HG02623 (cell line): ENCODE measurements around the gene TRIM24.
"Not testable (repeated sequence)": the region's sequence is repeated elsewhere in the genome, so short reads cannot be mapped to it uniquely, and the experiment has no call there.

Source experiments
- ATAC-seq: cut with Tn5 transposase; IDR thresholded peaks from one replicate; pipeline ENCODE4 v1.9.1; 2021; ENCODE audit warnings: moderate library complexity; ENCODE audit not compliant: unreplicated experiment

The TRIM24 gene

DNA sequence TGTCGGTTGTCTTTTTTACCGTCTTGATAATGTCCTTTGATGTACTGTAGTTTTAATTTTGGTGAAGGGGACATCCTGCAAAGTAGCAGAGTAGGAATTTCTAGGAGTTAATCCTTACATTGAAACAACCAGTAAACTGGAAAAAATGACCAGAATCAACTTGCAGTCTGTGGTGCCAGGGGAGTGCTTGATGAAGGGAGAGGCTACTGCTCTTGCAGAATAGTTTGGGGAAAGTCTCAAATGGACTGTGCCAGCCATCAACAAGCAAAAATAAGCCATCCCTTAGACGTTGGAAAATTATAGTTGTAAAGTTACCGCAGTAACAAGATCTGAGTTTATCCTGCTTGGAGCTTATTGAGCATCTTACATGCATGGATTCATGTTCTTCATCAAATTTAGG is 32.4 kb downstream of the TRIM24 start:
- no peak for ATAC-seq

- ATAC-seq: no peak
These were observed 33.5 kb downstream of the TRIM24 start for GRCh38 chr7:138493535-138493934.

GRCh38 chr7:138495485-138495884 is 35.4 kb downstream of the TRIM24 start:
- ATAC-seq: no peak

GRCh38 chr7:138499340-138499739 is 39.3 kb downstream of the TRIM24 start:
- ATAC-seq: no peak

DNA sequence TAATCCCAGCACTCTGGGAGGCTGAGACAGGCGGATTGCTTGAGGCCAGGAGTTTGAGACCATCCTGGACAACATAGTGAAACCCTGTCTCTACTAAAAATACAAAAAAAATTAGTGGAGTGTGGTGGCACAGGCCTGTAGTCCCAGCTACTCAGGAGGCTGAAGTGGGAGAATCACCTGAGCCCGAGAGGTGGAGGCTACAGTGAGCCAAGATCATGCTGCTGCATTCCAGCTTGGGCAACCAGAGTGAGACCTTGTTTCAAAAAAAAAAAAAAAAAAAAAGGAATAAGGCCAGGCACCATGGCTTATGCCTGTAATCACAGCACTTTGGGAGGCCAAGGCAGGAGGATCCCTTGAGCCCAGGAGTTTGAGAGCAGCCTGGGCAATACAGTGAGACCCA is 40.2 kb downstream of the TRIM24 start:
- ATAC-seq: not testable (repeated sequence)

DNA sequence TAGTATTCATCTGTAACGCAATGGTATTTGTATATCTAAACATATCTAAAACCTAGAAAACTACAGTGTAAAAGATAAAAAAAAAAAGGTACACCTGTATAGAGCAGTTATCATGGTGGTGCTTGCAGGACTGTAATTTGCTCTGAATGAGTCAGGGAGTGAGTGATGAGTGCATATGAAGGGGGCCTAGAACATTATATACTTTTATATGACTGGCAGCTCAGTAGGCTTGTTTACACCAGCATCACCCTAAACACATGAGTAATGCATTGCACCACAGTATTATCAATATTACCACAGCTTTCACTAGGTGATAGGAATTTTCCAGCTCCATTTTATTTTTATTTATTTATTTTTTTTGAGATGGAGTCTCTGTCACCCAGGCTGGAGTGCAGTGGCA is 40.8 kb downstream of the TRIM24 start:
- no peak for ATAC-seq

- no peak for ATAC-seq
These were observed 42.1 kb downstream of the TRIM24 start for GRCh38 chr7:138502023-138502767.

- no peak for ATAC-seq
These were observed 45.4 kb downstream of the TRIM24 start for GRCh38 chr7:138505361-138505873.

DNA sequence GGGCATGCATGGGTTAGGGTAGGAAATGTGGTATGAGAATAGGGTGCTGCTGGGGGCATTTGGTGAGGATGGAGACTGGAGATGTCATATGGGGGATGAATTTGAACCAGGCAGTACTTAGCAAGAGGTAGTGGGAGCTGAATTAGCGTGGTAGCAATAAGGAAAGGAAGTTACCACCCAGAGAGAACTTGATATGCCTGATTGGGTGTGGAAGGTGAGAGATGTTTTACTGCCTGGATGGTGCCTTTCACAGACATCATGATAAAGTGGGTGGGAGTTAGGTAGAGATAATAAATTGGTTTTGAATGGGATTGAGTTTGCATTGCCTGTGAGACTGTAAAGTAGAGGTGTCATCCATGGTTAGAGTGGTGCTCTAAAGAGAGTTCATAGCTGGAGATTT is 46.7 kb downstream of the TRIM24 start:
- ATAC-seq: no peak

- ATAC-seq: peak; percentile 73
These were observed 49.9 kb downstream of the TRIM24 start for GRCh38 chr7:138510003-138510402.

DNA sequence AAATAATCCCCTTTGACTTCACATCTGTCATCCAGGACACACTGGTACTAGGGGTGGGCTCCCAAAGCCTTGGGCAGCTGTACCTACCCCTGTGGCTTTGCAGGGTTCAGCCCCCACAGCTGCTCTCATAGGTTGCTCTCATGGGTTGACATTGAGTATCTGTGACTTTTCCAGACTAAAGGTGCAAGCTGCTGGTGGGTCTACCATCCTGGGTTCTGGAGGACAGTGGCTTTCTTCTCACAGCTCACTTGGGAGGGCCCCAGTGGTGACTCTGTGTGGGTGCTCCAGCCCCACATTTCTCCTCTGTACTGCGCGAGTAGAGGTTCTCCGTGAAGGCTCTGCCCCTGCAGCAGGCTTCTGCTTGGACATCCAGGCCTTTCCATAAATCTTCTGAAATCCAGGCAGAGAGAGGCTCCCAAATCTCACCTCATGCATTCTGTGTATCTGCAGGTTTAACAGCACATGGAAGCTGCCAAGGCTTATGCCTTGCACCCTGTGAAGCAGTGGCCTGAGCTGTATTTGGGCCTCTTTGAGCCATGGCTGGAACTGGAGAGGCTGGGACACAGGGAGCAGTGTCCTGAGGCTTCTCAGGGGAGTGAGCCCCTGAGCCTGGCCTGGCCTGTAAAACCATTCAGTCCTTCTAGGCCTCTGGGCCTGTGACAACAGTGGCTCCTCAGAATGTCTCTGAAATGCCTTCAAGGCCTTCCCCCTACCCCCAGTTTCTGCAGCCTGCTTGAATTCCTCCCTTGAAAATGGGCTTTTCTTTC is 52.2 kb downstream of the TRIM24 start:
- ATAC-seq: no peak

- no peak for ATAC-seq
These were observed 52.8 kb downstream of the TRIM24 start for GRCh38 chr7:138512885-138513284.

- no peak for ATAC-seq
These were observed 53.3 kb downstream of the TRIM24 start for GRCh38 chr7:138513344-138513871.

DNA sequence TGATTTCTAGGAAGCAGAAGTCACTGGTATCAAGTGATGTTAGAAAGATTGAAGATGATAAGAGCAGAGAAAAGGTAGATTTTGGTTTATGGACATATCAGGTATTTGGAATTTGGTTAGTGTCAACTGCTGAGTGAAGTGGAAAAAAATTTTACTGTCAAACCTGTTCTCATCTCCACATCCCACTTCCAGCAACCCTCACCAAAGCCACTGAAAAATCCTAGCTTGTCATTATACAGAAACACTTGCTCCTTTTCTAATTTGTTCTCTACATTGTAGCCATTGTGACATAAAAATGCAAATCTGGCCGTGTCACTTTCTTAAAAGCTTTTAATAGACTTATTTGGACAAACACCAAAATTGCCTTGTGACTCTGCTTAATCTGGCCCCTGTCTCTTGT is 54.0 kb downstream of the TRIM24 start:
- ATAC-seq: no peak

- ATAC-seq: no peak
These were observed 55.0 kb downstream of the TRIM24 start for GRCh38 chr7:138515001-138515528.

DNA sequence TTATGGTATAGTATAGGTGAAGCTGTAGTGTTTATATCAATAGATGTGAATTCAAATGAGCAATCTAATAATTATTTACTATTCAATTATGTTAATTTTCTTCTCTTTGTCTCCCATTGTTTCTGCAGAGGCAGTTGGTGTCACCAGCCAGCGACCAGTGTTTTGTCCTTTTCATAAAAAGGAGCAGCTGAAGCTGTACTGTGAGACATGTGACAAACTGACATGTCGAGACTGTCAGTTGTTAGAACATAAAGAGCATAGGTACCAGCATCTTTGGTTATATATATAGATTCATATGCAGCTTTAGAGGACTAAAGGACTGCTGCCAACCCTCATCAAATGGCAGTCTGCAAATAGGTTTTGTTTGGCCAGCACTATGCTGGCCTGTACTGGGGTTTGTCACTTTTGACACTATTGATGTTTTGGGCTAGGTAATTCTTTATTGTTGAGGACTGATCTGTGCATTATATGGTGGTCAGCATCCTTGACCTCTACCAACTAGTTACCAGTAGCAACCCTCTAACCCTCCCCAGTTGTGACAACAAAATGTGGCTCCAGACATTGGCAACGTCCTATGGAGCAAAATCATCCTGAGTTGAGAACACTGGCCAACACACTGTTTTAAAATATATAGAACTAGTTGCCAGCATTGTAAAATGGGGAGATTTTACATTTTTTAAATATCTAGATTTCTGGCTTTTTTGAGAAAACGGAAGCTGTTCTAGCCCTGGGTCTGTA is 59.2 kb downstream of the TRIM24 start:
- no peak for ATAC-seq

GRCh38 chr7:138520742-138521141 is 60.7 kb downstream of the TRIM24 start:
- no peak for ATAC-seq

- no peak for ATAC-seq
These were observed 61.9 kb downstream of the TRIM24 start for GRCh38 chr7:138521837-138522461.

GRCh38 chr7:138524259-138524658 is 64.2 kb downstream of the TRIM24 start:
- no peak for ATAC-seq

DNA sequence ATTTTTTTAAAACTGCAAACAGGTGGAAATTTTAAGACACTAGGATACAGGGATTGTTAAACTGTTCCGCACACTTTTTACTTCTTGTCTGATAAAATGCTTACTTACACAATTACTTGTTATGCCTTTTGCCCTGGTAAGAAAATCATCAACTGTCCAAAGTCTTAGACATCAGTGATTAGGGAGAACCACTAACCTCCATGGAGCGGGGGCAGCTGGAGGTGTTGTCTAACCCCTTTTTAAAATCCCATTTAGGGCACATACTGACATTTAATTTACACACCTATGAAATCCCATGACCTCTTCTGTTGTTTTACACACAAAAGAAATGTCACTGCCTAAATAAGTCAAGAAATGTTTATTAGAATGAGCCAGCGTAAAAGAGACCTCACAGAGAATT is 65.7 kb downstream of the TRIM24 start:
- no peak for ATAC-seq
